Activated T-cell treated with anti-CD3 and anti-CD28 coated beads, Interleukin-2, amount 50 U/mL, for 48 hours (primary cell): ENCODE measurements around the gene SPG7.
A peak's percentile ranks its signal among the peaks of the same experiment; 100 is the strongest.
"Not testable (repeated sequence)": the region's sequence is repeated elsewhere in the genome, so short reads cannot be mapped to it uniquely, and the experiment has no call there.

ENCODE experiments used
- DNase-seq, 2 experiments: peaks; one replicate each; pipeline ENCODE4 v3.0.0-alpha.2; 2020

Gene SPG7

GRCh38 chr16:89582614-89583196 is 74.5 kb downstream of the SPG7 start:
- DNase-seq: no peak

DNA sequence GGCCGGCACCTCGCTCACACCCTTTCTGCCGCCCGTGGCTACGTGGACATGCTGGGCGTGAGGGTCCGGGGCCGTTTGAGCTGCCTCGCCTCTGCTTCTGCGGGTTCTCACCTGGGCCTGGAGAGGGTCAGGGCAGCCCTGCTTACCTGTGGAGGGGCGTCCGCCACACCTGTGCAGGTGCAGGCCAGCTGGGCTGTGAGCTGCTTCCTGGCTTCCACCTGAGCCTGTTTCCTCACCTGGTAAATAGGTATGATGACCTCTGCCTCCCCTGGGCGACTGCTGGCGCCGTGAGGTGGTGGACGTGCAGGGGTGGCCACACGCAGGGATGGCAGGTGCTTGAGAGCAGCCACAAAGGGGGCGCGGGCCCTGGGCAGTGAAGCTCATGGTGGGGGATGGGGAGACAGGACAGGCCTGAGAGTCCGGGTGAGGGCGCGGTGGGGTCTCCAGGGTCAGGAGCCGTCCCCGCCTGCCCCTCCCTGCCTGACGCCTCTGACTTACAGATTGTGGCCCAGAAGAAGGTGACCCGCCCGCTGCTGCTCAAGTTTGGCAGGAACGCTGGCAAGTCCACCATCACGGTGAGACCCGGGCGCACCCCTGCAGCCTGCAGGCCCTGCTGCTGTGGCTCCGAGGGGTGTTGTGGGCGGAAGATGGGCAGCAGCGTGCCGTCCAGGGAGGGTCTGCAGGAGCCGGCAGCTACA is 75.1 kb downstream of the SPG7 start:
- no peak for DNase-seq

- no peak for DNase-seq
Observed at GRCh38 chr16:89583895-89584644, 75.9 kb downstream of the SPG7 start.

GRCh38 chr16:89584768-89585549 is 76.8 kb downstream of the SPG7 start:
- DNase-seq: no peak

DNA sequence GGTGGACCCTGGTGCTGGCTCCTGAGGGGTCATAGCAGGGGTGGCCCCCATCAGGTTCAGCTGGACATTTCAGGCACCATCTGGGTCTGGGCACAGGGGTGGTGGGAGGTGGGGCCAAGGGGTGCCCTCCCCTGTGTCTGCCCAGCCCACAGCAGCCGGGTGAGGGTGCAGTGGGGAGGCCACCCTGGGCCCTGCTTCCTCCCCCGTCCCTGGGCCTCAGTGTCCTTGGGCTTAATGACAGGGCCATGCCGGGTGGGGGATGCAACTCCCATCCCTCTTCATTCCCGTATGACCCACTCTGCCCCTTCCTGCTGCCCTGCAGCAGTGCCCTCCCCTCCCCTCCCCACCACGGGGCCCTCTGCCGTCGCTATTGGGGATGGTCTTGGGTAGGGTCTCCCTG is 78.0 kb downstream of the SPG7 start:
- no peak for DNase-seq

DNA sequence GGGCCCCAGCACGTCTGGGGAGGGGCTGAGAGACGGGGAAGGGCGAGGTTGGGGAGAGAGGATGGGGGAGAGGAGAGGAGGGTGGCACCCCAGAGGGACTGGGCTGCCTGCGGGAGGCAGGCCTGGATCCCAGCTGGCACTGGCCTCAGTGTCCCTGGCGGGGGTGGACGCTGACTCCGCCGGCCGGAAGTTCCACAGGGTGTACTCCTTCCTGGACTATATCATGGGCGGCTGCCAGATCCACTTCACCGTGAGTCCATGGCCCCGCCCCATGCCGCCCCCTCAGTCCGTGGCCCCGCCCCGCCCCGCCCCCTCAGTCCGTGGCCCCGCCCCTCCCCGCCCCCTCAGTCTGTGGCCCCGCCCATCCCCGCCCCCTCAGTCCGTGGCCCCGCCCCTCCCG is 78.7 kb downstream of the SPG7 start:
- no peak for DNase-seq

DNA sequence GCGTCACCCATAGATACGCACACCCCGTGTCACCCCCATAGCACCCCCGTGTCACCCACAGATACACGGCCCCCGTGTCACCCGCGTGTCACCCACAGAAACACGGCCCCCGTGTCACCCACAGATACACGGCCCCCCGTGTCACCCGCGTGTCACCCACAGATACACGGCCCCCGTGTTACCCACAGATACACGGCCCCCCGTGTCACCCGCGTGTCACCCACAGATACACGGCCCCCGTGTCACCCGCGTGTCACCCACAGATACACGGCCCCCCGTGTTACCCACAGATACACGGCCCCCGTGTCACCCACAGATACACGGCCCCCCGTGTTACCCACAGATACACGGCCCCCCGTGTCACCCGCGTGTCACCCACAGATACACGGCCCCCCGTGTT is 79.5 kb downstream of the SPG7 start:
- DNase-seq: not testable (repeated sequence)

- DNase-seq: no peak
Observed at GRCh38 chr16:89588413-89589109, 80.4 kb downstream of the SPG7 start.

GRCh38 chr16:89589241-89589926 is 81.2 kb downstream of the SPG7 start:
- DNase-seq: no peak

DNA sequence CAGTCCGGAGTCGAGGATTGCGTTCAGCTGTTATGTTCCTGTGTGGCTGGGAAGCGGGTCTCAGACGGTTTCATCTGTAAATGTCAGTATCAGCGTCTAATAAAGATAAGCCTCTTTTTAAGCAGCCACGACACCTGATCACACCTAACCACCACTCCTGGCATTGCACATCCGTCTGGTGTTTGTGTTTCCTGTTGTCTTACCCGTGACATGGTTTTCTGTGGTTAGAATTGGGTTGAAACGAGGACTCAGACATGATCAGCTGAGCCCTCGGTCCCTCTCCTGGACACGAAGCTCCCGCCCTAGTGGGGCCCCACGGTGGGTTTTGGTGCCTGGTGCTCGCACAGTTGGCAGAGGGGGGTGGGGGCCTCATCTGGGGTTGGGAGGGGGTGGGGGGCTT is 85.6 kb downstream of the SPG7 start:
- no peak for DNase-seq

- DNase-seq: no peak
Observed at GRCh38 chr16:89595330-89596060, 87.3 kb downstream of the SPG7 start.

GRCh38 chr16:89596061-89596689 is 88.0 kb downstream of the SPG7 start:
- no peak for DNase-seq

GRCh38 chr16:89596957-89597649 is 88.9 kb downstream of the SPG7 start:
- no peak for DNase-seq

DNA sequence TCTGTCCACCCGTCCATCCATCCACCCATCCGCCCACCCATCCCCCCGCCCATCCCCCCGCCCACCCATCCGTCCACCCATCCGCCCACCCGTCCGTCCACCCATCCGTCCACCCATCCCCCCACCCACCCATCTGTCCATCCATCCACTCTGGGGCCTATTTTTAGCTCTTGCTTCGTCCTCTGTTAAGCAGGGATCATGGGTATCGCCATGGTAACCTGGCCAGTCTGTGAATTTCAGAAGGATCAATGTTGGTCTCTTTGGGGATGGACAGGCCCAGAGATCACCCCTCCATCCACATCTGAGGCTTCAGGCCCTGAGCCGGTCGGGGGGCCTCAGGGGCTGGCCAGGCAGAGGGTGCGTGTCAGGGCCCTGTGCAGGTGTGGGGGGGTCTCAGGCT is 90.0 kb downstream of the SPG7 start:
- no peak for DNase-seq

DNA sequence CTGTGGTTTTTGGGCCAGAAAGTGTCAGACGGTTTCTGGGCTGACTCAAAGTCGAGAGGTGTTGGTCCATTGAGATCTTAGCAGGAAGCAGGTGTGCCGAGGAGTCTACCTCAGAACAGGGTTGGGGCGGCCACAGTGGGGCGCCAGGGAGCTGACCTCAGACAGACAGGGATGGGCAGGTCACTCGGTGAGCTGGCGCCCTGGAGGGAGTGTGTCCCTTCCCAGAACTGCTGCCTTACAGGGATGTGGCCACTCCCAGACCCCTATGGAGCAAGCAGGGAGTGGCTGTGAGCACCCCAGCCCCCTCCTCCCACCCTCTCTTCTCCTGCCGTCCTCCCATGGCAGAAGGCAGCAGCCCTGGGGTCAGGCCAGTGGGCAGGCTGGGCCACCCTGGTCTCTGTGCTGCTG is 91.3 kb downstream of the SPG7 start:
- peak; percentile 51 to 66 for DNase-seq

GRCh38 chr16:89599902-89600301 is 91.7 kb downstream of the SPG7 start:
- DNase-seq: no peak

DNA sequence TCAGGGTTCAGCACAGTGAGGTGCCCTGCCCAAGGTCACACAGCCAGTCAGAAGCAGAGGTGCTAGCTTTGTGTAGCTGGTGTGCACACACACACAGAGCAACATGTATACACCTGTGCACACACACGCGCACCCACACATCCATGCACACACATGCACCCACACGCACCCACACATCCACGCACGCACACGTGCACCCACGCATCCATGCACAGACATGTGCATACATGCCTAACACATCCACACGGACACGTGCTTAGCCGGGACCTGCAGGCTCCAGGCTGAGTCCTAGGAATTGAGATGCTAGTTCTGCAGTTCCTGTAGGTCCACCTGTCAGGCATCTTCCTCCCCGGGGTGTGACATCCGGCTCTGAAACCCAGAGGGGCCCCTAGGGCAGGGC is 92.2 kb downstream of the SPG7 start:
- no peak for DNase-seq

DNA sequence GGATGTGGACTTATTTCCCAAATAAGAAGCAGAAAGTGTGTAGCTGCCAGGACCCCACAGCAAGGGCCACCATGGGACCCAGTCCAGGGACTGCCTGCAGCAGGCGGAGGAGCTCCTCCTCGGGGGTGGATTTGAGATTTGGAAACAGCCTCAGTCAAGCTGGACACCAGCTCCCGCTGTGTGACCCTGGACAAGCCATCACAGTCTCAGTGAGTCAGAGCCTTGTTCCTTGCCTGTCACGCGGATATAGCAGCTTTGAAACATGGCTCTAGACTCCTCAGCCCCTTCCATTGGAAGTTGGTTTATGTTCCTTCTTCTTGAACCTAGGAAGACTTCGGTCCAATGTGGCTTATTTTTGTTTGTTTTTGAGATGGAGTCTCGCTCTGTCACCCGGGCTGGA is 92.8 kb downstream of the SPG7 start:
- no peak for DNase-seq

DNA sequence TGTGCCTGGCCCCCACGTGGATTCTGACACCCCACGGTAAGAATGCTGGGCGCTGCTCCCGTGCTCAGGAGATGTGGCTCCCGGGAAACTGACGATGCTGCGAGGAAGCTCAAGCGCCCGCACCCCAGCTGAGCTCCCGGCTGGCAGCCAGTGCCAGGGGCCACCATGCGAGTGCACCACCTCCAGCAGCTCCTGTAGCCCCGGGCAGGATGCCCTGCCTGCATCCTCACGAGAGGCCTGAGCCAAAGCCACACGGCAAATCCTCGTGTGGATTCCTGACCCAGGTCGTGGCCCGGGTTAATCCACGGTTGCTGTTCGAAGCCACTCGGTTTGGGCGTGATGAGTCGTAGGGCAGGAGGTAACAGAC is 93.7 kb downstream of the SPG7 start:
- DNase-seq: no peak

GRCh38 chr16:89602273-89602951 is 94.2 kb downstream of the SPG7 start:
- DNase-seq: peak; percentile 76 to 81
